HepG2 (cell line): ENCODE data around the gene GMCL2. TPM values are rescaled to one million over a fixed set of nuclear protein-coding genes. Genes with fewer than 3 reads are reported as not detected.

ENCODE experiments used
- AGO1 ChIP-seq: fragments of 200-400 bp; formaldehyde crosslinking; IDR thresholded peaks from 2 replicates; pipeline ENCODE4 v1.6.1; 2017; ENCODE audit warnings: mild to moderate bottlenecking, low read depth, low read length, moderate library complexity; ENCODE audit not compliant: poor library complexity, severe bottlenecking
- AGO2 ChIP-seq: fragments of 200-400 bp; formaldehyde crosslinking; optimal IDR thresholded peaks from 2 replicates; pipeline ENCODE3; 2017; ENCODE audit warnings: mild to moderate bottlenecking, low read depth, low read length, moderate library complexity
- ARHGAP35 ChIP-seq: sonication (generic); formaldehyde crosslinking; IDR thresholded peaks from 2 replicates; pipeline ENCODE4 v1.9.0; 2022; ENCODE audit warnings: mild to moderate bottlenecking, inconsistent platforms, moderate library complexity, missing genetic modification reagents, borderline replicate concordance
- BCL6 ChIP-seq: IDR thresholded peaks from 2 replicates; pipeline ENCODE4 v1.6.1; 2016; ENCODE audit warnings: missing genetic modification reagents, missing compliant biosample characterization
- FOXK2 ChIP-seq: fragments of 450-650 bp; IDR thresholded peaks from 2 replicates; pipeline ENCODE4 v1.6.1; 2016
- HMGA1 ChIP-seq: sonication (generic); formaldehyde crosslinking; conservative IDR thresholded peaks from 2 replicates; pipeline ENCODE4 v1.4.0; 2020; ENCODE audit warnings: missing genetic modification reagents
- HMGXB4 ChIP-seq, 2 experiments: sonication (generic) in 1 of 2; formaldehyde crosslinking in 1 of 2; IDR thresholded peaks; 2 replicates each; pipeline versions ENCODE4 v1.4.0 to v1.6.1; 2018 to 2020; ENCODE audit warnings: missing genetic modification reagents in 2 of 2, borderline replicate concordance in 1 of 2, low read depth in 1 of 2, mild to moderate bottlenecking in 1 of 2, missing biosample characterization in 1 of 2
- HNF1B ChIP-seq: sonication (generic); formaldehyde crosslinking; IDR thresholded peaks from 2 replicates; pipeline ENCODE4 v1.5.1; 2020; ENCODE audit warnings: mild to moderate bottlenecking, moderate library complexity, missing genetic modification reagents
- IKZF1 ChIP-seq: fragments of 450-650 bp; IDR thresholded peaks from 2 replicates; pipeline ENCODE4 v1.7.1; 2016
- NR2F2 ChIP-seq: IDR thresholded peaks from 2 replicates; pipeline ENCODE4 v1.6.1; 2012; ENCODE audit warnings: low read depth, inconsistent platforms, borderline replicate concordance
- PAWR ChIP-seq: sonication (generic); formaldehyde crosslinking; IDR thresholded peaks from 2 replicates; pipeline ENCODE4 v1.4.0; 2020; ENCODE audit warnings: missing genetic modification reagents, mild to moderate bottlenecking, borderline replicate concordance
- RFXAP ChIP-seq: sonication (generic); formaldehyde crosslinking; IDR thresholded peaks from 2 replicates; pipeline ENCODE4 v1.4.0; 2020; ENCODE audit warnings: missing genetic modification reagents, borderline replicate concordance
- SIN3A ChIP-seq: IDR thresholded peaks from 2 replicates; pipeline ENCODE4 v1.6.1; 2011; ENCODE audit warnings: low read depth, mild to moderate bottlenecking, control low read depth, low read length, borderline replicate concordance
- SNAPC2 ChIP-seq: sonication (generic); formaldehyde crosslinking; IDR thresholded peaks from 2 replicates; pipeline ENCODE4 v1.8.1; 2022; ENCODE audit warnings: mild to moderate bottlenecking, missing genetic modification reagents
- TBX3 ChIP-seq: fragments of 450-650 bp; IDR thresholded peaks from 2 replicates; pipeline ENCODE4 v1.6.1; 2017; ENCODE audit warnings: antibody characterized with exemption, mild to moderate bottlenecking, inconsistent platforms, borderline replicate concordance
- TCF12 ChIP-seq, 2 experiments: fragments of 450-650 bp in 1 of 2; sonication (generic) in 1 of 2; formaldehyde crosslinking in 1 of 2; IDR thresholded peaks; 2 replicates each; pipeline versions ENCODE4 v1.6.1 to v1.8.0; 2017 to 2022; ENCODE audit warnings: antibody characterized with exemption in 1 of 2, mild to moderate bottlenecking in 1 of 2, missing genetic modification reagents in 1 of 2, moderate library complexity in 1 of 2
- THAP7 ChIP-seq: sonication (generic); formaldehyde crosslinking; IDR thresholded peaks from 2 replicates; pipeline ENCODE4 v1.8.1; 2023; ENCODE audit warnings: mild to moderate bottlenecking, missing genetic modification reagents
- ZBTB1 ChIP-seq: sonication (generic); formaldehyde crosslinking; IDR thresholded peaks from 2 replicates; pipeline ENCODE4 v1.4.0; 2020; ENCODE audit warnings: missing genetic modification reagents, borderline replicate concordance
- ZFP1 ChIP-seq: IDR thresholded peaks from 2 replicates; pipeline ENCODE4 v1.6.1; 2016
- ZNF251 ChIP-seq: sonication (generic); formaldehyde crosslinking; IDR thresholded peaks from 2 replicates; pipeline ENCODE4 v1.9.0; 2021; ENCODE audit warnings: mild to moderate bottlenecking, missing genetic modification reagents
- ZNF460 ChIP-seq: sonication (generic); formaldehyde crosslinking; IDR thresholded peaks from 2 replicates; pipeline ENCODE4 v1.5.1; 2020; ENCODE audit warnings: missing genetic modification reagents, mild to moderate bottlenecking, borderline replicate concordance
- ZNF672 ChIP-seq: sonication (generic); formaldehyde crosslinking; IDR thresholded peaks from 2 replicates; pipeline ENCODE4 v1.8.1; 2022; ENCODE audit warnings: missing genetic modification reagents
- ZNF720 ChIP-seq: sonication (generic); formaldehyde crosslinking; IDR thresholded peaks from 2 replicates; pipeline ENCODE4 v1.4.0; 2020; ENCODE audit warnings: missing genetic modification reagents
- ZNF883 ChIP-seq: sonication (generic); formaldehyde crosslinking; IDR thresholded peaks from 2 replicates; pipeline ENCODE4 v1.5.1; 2020; ENCODE audit warnings: mild to moderate bottlenecking, missing genetic modification reagents; ENCODE audit errors: not compliant biosample characterization
- polyA plus RNA-seq, 8 experiments: library from polyadenylated mRNA; depleted of rRNA in 3 of 8; stranded (reverse) in 7 of 8; unstranded in 1 of 8; fragments of >200 nt; fragmentation: Illumina TruSeq in 4 of 8; extraction: Trizol in 4 of 8; gene quantifications; 2 replicates each; pipeline versions ENCODE4 v1.2.1 to v1.2.3, GENCODE V29; 2011 to 2016; ENCODE audit warnings: low read depth in 4 of 8, missing spikeins in 1 of 8, mixed read lengths in 1 of 8; ENCODE audit not compliant: insufficient read depth in 1 of 8
- total RNA-seq, 5 experiments: library from RNA; depleted of rRNA; stranded (reverse); fragments of >200 nt; fragmentation: Illumina TruSeq; extraction: Trizol; gene quantifications; 2 replicates each; pipeline ENCODE4 v1.2.3, GENCODE V29; 2016; ENCODE audit warnings: low read depth in 1 of 5
- TF ChIP-seq, protein P1 (sequence below): sonication (generic); IDR thresholded peaks from 2 replicates; pipeline ENCODE4 v1.6.1; 2016; ENCODE audit warnings: low read depth, borderline replicate concordance

GMCL2 gene
- total and polyA plus RNA-seq, 2 of the 13 experiments (the other 11 are each of a cell fraction or from before 2014, with no cell fraction given) = 0.03 TPM; not detected in 1

GRCh38 chr5:178145965-178146820 is 41.0 kb downstream of the GMCL2 start (continued):
- TF ChIP-seq, protein P1, sequence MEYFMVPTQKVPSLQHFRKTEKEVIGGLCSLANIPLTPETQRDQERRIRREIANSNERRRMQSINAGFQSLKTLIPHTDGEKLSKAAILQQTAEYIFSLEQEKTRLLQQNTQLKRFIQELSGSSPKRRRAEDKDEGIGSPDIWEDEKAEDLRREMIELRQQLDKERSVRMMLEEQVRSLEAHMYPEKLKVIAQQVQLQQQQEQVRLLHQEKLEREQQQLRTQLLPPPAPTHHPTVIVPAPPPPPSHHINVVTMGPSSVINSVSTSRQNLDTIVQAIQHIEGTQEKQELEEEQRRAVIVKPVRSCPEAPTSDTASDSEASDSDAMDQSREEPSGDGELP = 0 out of 2 replicates have a peak, but pooled peaks have one; percentile 33
- TF ChIP-seq TCF12 (IDR thresholded peaks at IDR 0.05) = no peak
- no peak for TF ChIP-seq TCF12 (CRISPR knock-in tag; IDR thresholded peaks at IDR 0.05)
- TF ChIP-seq HMGA1 (CRISPR knock-in tag) = no peak
- TF ChIP-seq IKZF1 = no peak
- TF ChIP-seq ZNF720 (CRISPR knock-in tag) = no peak
- no peak for TF ChIP-seq PAWR (CRISPR knock-in tag)
- TF ChIP-seq TBX3 = no peak
- no peak for TF ChIP-seq RFXAP (CRISPR knock-in tag)
- TF ChIP-seq THAP7 = no peak
- TF ChIP-seq HNF1B (CRISPR knock-in tag) = 0 out of 2 replicates have a peak, but pooled peaks have one; percentile 31
- no peak for TF ChIP-seq AGO1
- no peak for TF ChIP-seq SIN3A
- TF ChIP-seq ZNF883 (CRISPR knock-in tag) = no peak
- peak; percentile 58; the same call in 1 of the 2 replicates for TF ChIP-seq ARHGAP35 (CRISPR knock-in tag)
- TF ChIP-seq HMGXB4 (CRISPR knock-in tag; IDR thresholded peaks at IDR 0.05; ENCODE audit: borderline replicate concordance in 1 of 2, low read depth in 1 of 2) = peak; percentile 45 to 56; a peak in 1 of 4 replicates
- TF ChIP-seq ZFP1 (CRISPR knock-in tag) = no peak
- TF ChIP-seq ZNF460 (CRISPR knock-in tag) = no peak
- TF ChIP-seq ZBTB1 (CRISPR knock-in tag) = no peak
- TF ChIP-seq ZNF672 (CRISPR knock-in tag) = no peak
- no peak for TF ChIP-seq NR2F2
- TF ChIP-seq ZNF251 (CRISPR knock-in tag) = no peak
- TF ChIP-seq FOXK2 = no peak
- no peak for TF ChIP-seq BCL6
- peak; percentile 72 for TF ChIP-seq AGO2
- no peak for TF ChIP-seq SNAPC2
